KMS-11 (cell line): ENCODE results near the gene CSRP1.
"Not testable (repeated sequence)": the region's sequence is repeated elsewhere in the genome, so short reads cannot be mapped to it uniquely, and the experiment has no call there.

Source experiments
- H2AFZ ChIP-seq: fragments of 200-600 bp; sonication (generic); 2 replicates; pipeline ENCODE4 v1.6.1; 2016; ENCODE audit warnings: antibody characterized with exemption, mixed run types, low read depth
- H3K27ac ChIP-seq: fragments of 200-600 bp; sonication (generic); 2 replicates; pipeline ENCODE4 v1.6.1; 2016; ENCODE audit warnings: mild to moderate bottlenecking, mixed run types
- H3K27me3 ChIP-seq: fragments of 200-600 bp; sonication (generic); 2 replicates; pipeline ENCODE4 v1.6.1; 2017; ENCODE audit warnings: mild to moderate bottlenecking, low read depth, mixed run types, moderate library complexity; ENCODE audit not compliant: insufficient read depth
- H3K36me3 ChIP-seq: fragments of 200-600 bp; sonication (generic); 2 replicates; pipeline ENCODE4 v1.6.1; 2017; ENCODE audit warnings: mild to moderate bottlenecking, mixed run types; ENCODE audit not compliant: insufficient read depth
- H3K4me1 ChIP-seq: fragments of 200-600 bp; sonication (generic); 2 replicates; pipeline ENCODE4 v1.6.1; 2016; ENCODE audit warnings: mild to moderate bottlenecking, low read depth, mixed run types; ENCODE audit not compliant: poor library complexity, severe bottlenecking
- H3K4me2 ChIP-seq: fragments of 200-600 bp; sonication (generic); 2 replicates; pipeline ENCODE4 v1.7.0; 2016; ENCODE audit warnings: mild to moderate bottlenecking, mixed run types
- H3K4me3 ChIP-seq: fragments of 200-600 bp; sonication (generic); IDR thresholded peaks from 2 replicates; pipeline ENCODE4 v1.6.1; 2017; ENCODE audit warnings: low read depth, low read length, mixed read lengths; ENCODE audit not compliant: insufficient read depth
- H3K79me2 ChIP-seq: fragments of 200-600 bp; sonication (generic); 2 replicates; pipeline ENCODE4 v1.6.1; 2016; ENCODE audit warnings: low read depth, mixed run types; ENCODE audit not compliant: insufficient read depth
- H3K9ac ChIP-seq: fragments of 200-600 bp; sonication (generic); 2 replicates; pipeline ENCODE4 v1.6.1; 2016; ENCODE audit warnings: mild to moderate bottlenecking, mixed run types
- H4K20me1 ChIP-seq: fragments of 200-600 bp; sonication (generic); 2 replicates; pipeline ENCODE4 v1.6.1; 2016; ENCODE audit warnings: mild to moderate bottlenecking, mixed run types; ENCODE audit not compliant: insufficient read depth
- CTCF ChIP-seq: fragments of 200-600 bp; sonication (generic); conservative IDR thresholded peaks from 2 replicates; pipeline ENCODE4 v1.6.1; 2017; ENCODE audit warnings: low read depth, mild to moderate bottlenecking, antibody characterized with exemption, low read length, moderate library complexity, mixed read lengths

Gene CSRP1

GRCh38 chr1:201530741-201531531, 24.0 kb upstream of the CSRP1 start:
- Histone ChIP-seq H3K9ac (no peak overlapping the region), H3K79me2 (no peaks in the 10 kb centered on the region), H4K20me1 (no peaks in the 10 kb centered on the region), H3K4me1 (peaks cover 3% of the 10 kb centered on the region), H2AFZ (no peak overlapping the region; the same call in 1 of the 2 replicates), H3K27ac (no peak overlapping the region), H3K27me3 (no peaks in the 10 kb centered on the region), H3K4me2 (no peak overlapping the region), H3K36me3 (no peaks in the 10 kb centered on the region), H3K4me3 (no peak overlapping the region)
- TF ChIP-seq CTCF: peak; percentile 80

DNA sequence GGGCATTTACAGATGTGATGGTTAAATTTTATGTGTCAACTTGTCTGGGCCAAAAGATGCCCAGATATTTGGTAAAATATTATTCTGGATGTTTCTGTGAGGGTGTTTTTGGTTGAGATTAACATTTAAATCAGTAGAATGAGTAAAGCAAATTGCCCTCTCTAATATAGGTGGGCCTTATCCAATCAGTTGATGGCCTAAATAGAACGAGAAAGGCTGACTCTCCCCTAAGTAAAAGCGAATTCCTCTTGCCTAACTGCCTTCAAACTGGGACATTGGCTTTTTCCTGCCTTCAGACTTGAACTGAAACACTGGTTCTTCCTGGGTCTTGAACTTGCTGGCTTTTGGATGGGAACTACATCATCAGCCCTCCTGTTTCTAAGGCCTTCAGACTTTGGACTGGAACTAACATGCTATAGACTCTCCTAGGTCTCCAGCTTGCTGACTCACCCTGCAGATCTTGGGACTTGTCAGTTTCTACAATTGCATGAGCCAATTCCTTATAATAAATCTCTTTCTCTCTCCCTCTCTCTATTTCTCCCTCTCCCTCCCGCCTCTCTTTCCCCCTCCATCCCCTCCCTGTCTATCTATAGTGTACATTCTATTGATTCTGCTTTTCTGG, 21.8 kb upstream of the CSRP1 start:
- Histone ChIP-seq H2AFZ (no peak overlapping the region), H4K20me1 (no peaks in the 10 kb centered on the region), H3K36me3 (no peaks in the 10 kb centered on the region), H3K4me2 (no peak overlapping the region), H3K27ac (no peak overlapping the region), H3K9ac (no peak overlapping the region), H3K79me2 (no peaks in the 10 kb centered on the region), H3K4me3 (no peak overlapping the region), H3K27me3 (no peaks in the 10 kb centered on the region), H3K4me1 (peaks cover 3% of the 10 kb centered on the region)
- TF ChIP-seq CTCF: no peak

GRCh38 chr1:201527879-201528278, 21.0 kb upstream of the CSRP1 start:
- Histone ChIP-seq H3K4me1 (peaks cover 3% of the 10 kb centered on the region), H3K9ac (no peak overlapping the region), H3K4me3 (no peak overlapping the region), H3K4me2 (no peak overlapping the region), H3K36me3 (0 out of 2 replicates have a peak, but pooled peaks cover 3% of the 10 kb centered on the region), H3K27me3 (no peaks in the 10 kb centered on the region), H3K27ac (no peak overlapping the region), H4K20me1 (no peaks in the 10 kb centered on the region), H2AFZ (no peak overlapping the region), H3K79me2 (no peaks in the 10 kb centered on the region)
- no peak for TF ChIP-seq CTCF

DNA sequence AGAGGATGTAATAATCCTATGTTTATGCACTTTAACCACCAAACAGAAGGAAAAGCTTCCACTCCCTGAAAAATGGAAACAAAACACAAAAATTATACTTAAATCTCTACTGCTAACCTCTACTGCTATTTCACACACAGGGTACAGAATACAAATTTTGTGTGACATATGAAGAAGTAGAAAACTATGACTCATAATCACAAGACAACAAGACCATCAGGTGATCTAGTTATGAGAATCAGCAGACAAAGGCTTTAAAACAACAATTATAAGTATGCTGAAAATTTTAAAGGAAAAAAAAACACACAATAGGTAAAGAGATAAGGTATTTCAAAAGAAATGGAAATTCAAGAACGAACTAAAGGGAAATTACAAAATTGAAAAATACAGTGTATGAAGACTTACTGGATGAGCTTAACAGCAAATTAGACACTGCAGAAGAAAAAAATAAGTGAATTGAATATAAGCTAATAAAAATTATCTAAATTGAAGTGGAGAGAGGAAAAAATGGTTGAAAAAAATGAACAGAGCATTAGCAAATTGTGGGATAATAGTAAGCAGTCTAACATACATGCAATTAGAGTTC, 18.4 kb upstream of the CSRP1 start:
- Histone ChIP-seq H3K79me2 (no peaks in the 10 kb centered on the region), H3K4me2 (no peak overlapping the region), H4K20me1 (no peaks in the 10 kb centered on the region), H3K36me3 (0 out of 2 replicates have a peak, but pooled peaks cover 3% of the 10 kb centered on the region), H3K4me3 (no peak overlapping the region), H3K27ac (no peak overlapping the region), H2AFZ (no peak overlapping the region), H3K9ac (no peak overlapping the region), H3K27me3 (no peaks in the 10 kb centered on the region), H3K4me1 (no peaks in the 10 kb centered on the region)
- no peak for TF ChIP-seq CTCF

DNA sequence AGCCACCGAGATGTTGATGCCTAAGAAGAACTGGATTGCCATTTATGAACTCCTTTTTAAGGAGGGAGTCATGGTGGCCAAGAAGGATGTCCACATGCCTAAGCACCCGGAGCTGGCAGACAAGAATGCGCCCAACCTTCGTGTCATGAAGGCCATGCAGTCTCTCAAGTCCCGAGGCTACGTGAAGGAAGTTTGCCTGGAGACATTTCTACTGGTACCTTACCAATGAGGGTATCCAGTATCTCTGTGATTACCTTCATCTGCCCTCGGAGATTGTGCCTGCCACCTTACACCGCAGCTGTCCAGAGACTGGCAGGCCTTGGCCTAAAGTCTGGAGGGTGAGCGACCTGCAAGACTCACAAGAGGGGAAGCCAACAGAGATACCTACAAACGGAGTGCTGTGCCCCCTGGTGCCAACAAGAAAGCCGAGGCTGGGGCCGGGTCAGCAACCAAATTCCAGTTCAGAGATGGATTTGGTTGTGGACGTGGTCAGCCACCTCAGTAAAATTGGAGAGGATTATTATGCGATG, 13.2 kb upstream of the CSRP1 start:
- not testable (repeated sequence) for H4K20me1 ChIP-seq, H3K79me2 ChIP-seq, H2AFZ ChIP-seq, H3K4me3 ChIP-seq, H3K4me1 ChIP-seq, H3K9ac ChIP-seq, H3K27ac ChIP-seq, H3K36me3 ChIP-seq, H3K27me3 ChIP-seq, H3K4me2 ChIP-seq
